ENCODE results near the gene TREM2.

DNA sequence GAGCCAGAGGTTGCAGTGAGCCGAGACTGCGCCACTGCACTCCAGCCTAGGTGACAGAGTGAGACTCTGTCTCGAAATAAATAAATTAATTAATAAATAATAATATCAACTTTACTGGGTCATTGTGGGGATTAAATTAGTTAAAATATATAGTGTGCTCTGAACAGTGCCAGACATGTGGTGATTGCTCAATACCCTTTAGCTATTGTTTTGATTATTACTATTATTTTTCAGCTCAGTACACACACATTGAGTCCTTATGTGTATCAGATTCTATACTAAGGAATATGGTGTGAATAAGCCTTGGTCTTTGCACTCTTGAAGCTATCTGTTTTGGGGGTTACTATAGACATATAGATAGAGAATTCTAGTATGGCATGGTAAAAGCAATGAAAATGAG lies 37.6 kb downstream of the TREM2 start:
- TF ChIP-seq, protein P1, sequence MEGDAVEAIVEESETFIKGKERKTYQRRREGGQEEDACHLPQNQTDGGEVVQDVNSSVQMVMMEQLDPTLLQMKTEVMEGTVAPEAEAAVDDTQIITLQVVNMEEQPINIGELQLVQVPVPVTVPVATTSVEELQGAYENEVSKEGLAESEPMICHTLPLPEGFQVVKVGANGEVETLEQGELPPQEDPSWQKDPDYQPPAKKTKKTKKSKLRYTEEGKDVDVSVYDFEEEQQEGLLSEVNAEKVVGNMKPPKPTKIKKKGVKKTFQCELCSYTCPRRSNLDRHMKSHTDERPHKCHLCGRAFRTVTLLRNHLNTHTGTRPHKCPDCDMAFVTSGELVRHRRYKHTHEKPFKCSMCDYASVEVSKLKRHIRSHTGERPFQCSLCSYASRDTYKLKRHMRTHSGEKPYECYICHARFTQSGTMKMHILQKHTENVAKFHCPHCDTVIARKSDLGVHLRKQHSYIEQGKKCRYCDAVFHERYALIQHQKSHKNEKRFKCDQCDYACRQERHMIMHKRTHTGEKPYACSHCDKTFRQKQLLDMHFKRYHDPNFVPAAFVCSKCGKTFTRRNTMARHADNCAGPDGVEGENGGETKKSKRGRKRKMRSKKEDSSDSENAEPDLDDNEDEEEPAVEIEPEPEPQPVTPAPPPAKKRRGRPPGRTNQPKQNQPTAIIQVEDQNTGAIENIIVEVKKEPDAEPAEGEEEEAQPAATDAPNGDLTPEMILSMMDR (IDR thresholded peaks at IDR 0.05) = no peak
- no peak for TF ChIP-seq POLR2A (IDR thresholded peaks at IDR 0.05)
